ENCODE results near the gene FBXO31.

DNA sequence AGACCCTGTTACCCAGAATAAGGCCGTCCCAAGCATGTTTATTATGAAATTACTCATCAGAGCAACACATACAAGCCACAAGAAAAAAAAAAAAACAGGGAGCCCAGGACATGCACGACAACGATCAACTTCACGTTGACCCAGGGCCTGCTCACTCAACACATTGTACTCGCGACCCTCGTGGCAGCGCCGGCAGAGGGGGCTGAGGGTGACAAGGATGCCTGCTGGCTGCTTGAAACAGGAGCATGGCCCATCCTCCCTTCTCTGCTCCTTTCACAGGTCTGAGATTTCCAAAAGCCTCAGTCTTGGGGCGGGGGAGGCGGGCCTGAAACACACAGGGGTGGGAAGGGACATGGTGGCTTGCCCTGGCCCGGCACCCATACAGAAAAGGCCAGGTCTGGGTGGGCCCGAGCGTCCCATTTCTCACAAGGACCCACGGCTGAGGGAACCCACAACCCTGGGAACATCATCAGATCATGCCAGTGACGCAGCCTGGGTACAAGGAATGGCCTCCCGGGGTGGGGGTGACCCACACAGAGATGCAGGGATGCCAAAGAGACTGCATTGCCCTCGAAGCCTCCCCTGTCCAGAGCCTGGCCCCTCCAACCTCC is 45.3 kb downstream of the FBXO31 start:
- TF ChIP-seq, protein P1, sequence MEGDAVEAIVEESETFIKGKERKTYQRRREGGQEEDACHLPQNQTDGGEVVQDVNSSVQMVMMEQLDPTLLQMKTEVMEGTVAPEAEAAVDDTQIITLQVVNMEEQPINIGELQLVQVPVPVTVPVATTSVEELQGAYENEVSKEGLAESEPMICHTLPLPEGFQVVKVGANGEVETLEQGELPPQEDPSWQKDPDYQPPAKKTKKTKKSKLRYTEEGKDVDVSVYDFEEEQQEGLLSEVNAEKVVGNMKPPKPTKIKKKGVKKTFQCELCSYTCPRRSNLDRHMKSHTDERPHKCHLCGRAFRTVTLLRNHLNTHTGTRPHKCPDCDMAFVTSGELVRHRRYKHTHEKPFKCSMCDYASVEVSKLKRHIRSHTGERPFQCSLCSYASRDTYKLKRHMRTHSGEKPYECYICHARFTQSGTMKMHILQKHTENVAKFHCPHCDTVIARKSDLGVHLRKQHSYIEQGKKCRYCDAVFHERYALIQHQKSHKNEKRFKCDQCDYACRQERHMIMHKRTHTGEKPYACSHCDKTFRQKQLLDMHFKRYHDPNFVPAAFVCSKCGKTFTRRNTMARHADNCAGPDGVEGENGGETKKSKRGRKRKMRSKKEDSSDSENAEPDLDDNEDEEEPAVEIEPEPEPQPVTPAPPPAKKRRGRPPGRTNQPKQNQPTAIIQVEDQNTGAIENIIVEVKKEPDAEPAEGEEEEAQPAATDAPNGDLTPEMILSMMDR (IDR thresholded peaks at IDR 0.05; ENCODE audit: poor library complexity), result no peak
- TF ChIP-seq EZH2 (IDR thresholded peaks at IDR 0.05; ENCODE audit: borderline replicate concordance), result no peak
- TF ChIP-seq EZH2phosphoT487 (IDR thresholded peaks at IDR 0.05; ENCODE audit: low read depth, severe bottlenecking, unreplicated experiment), result no peak
